Prostate gland (tissue), 2 donors: ENCODE measurements around the gene SCUBE1. TPM values are rescaled to one million over a fixed set of nuclear protein-coding genes. Genes with fewer than 3 reads are reported as not detected.

Source experiments
- DNase-seq: peaks from one replicate; pipeline ENCODE4 v3.0.0-alpha.2; 2019; ENCODE audit warnings: low spot score
- H3K27ac ChIP-seq, 2 donors: fragments of 200-600 bp; sonication (generic); 2 replicates each; pipeline ENCODE4 v1.5.1; 2017 to 2019
- H3K27me3 ChIP-seq: fragments of 200-600 bp; sonication (generic); replicated peaks from 2 replicates; pipeline ENCODE4 v1.5.1; 2019; ENCODE audit not compliant: insufficient read depth
- H3K36me3 ChIP-seq, 2 donors: fragments of 200-600 bp; sonication (generic); 1 replicate in 1 of 2; 2 replicates in 1 of 2; pipeline versions ENCODE4 v1.5.1 to v1.8.1; 2017 to 2019
- H3K4me1 ChIP-seq: fragments of 200-600 bp; sonication (generic); replicated peaks from 2 replicates; pipeline ENCODE4 v1.5.1; 2019
- H3K4me3 ChIP-seq, 2 donors: fragments of 200-600 bp; sonication (generic); 2 replicates each; pipeline ENCODE4 v1.5.1; 2017 to 2019
- H3K9me3 ChIP-seq: fragments of 200-600 bp; sonication (generic); 2 replicates; pipeline ENCODE4 v1.5.1; 2017
- CTCF ChIP-seq, 4 experiments: fragments of 200-600 bp in 2 of 4; fragments of 450-650 bp in 2 of 4; sonication (generic) in 2 of 4; IDR thresholded peaks; 1 replicate in 3 of 4; 2 replicates in 1 of 4; pipeline ENCODE4 v1.5.1; 2016 to 2019; ENCODE audit warnings: antibody characterized with exemption in 4 of 4, mild to moderate bottlenecking in 2 of 4, moderate library complexity in 2 of 4
- POLR2A ChIP-seq: fragments of 450-650 bp; IDR thresholded peaks from one replicate; pipeline ENCODE4 v1.6.1; 2016; ENCODE audit warnings: antibody characterized with exemption, mild to moderate bottlenecking
- POLR2AphosphoS5 ChIP-seq: sonication (generic); formaldehyde crosslinking; IDR thresholded peaks from one replicate; pipeline ENCODE4 v1.6.1; 2017; ENCODE audit warnings: antibody characterized with exemption
- WGBS: methylation state at CpG from one replicate; pipeline ENCODE4 v1.1.5; 2018; 5-methylcytosine and 5-hydroxymethylcytosine counted together
- intact Hi-C: fragments of 100-400 bp; cut with DNase I; formaldehyde crosslinking; loops from one replicate; pipeline ENCODE4 v1.14.2; 2022
- total RNA-seq, 2 donors: library from RNA; depleted of rRNA; stranded (reverse); fragments of >200 nt; gene quantifications; one replicate each; pipeline ENCODE4 v1.1.0, GENCODE V29; 2016

The SCUBE1 gene
- total RNA-seq, 2 donors from 2014 or later: 0.68 to 23.5 TPM

GRCh38 chr22:43300891-43301676 lies 42.1 kb downstream of the SCUBE1 start:
- Histone ChIP-seq H3K27ac (peak overlapping the region in 1 of 2 donors; percentile 33), H3K27me3 (no peaks in the 10 kb centered on the region), H3K4me3 (no peak overlapping the region), H3K4me1 (peaks cover 4% of the 10 kb centered on the region), H3K9me3 (no peaks in the 10 kb centered on the region), H3K36me3 (no peaks in the 10 kb centered on the region)
- intact Hi-C loops: no loop called here
- DNase-seq: peak; percentile 19
- TF ChIP-seq POLR2AphosphoS5 (peak; percentile 53), POLR2A (no peak)
- 56% methylated on average over 21 of the region's 21 CpGs for WGBS

- 95% methylated on average over 12 of the region's 12 CpGs for WGBS
- TF ChIP-seq CTCF (IDR thresholded peaks at IDR 0.05) (no peak), POLR2AphosphoS5 (no peak), POLR2A (no peak)
- no peak overlapping the region for H3K4me3 ChIP-seq
- no peaks in the 10 kb centered on the region for H3K27me3 ChIP-seq
- H3K27ac ChIP-seq: no peak overlapping the region
- no peaks in the 10 kb centered on the region for H3K9me3 ChIP-seq
- DNase-seq: no peak
- H3K36me3 ChIP-seq: no peaks in the 10 kb centered on the region
- intact Hi-C loops: no loop called here
- H3K4me1 ChIP-seq: peaks cover 4% of the 10 kb centered on the region
Observed at GRCh38 chr22:43299736-43300135, 43.4 kb downstream of the SCUBE1 start.

- no peak for TF ChIP-seq CTCF (IDR thresholded peaks at IDR 0.05)
- no peak for TF ChIP-seq POLR2A
- no peak for TF ChIP-seq POLR2AphosphoS5
- Histone ChIP-seq H3K27ac (peak overlapping the region; percentile 28 to 56), H3K4me1 (peaks cover 5% of the 10 kb centered on the region), H3K27me3 (no peaks in the 10 kb centered on the region), H3K9me3 (no peaks in the 10 kb centered on the region), H3K36me3 (no peaks in the 10 kb centered on the region), H3K4me3 (no peak overlapping the region)
- DNase-seq: no peak
- 69% methylated on average over 18 of the region's 18 CpGs for WGBS
- intact Hi-C loops: no loop called here
Observed at GRCh38 chr22:43298062-43298801, 44.9 kb downstream of the SCUBE1 start.

GRCh38 chr22:43297270-43298061 lies 45.7 kb downstream of the SCUBE1 start:
- peaks cover 12% of the 10 kb centered on the region for H3K4me1 ChIP-seq
- H3K4me3 ChIP-seq: no peak overlapping the region
- H3K27me3 ChIP-seq: no peaks in the 10 kb centered on the region
- H3K27ac ChIP-seq: peak overlapping the region; percentile 28 to 56
- no peaks in the 10 kb centered on the region for H3K9me3 ChIP-seq
- 56% methylated on average over 18 of the region's 18 CpGs for WGBS
- no peaks in the 10 kb centered on the region for H3K36me3 ChIP-seq
- peak; percentile 19 for DNase-seq
- TF ChIP-seq POLR2AphosphoS5: peak; percentile 17
- TF ChIP-seq CTCF (IDR thresholded peaks at IDR 0.05): no peak
- TF ChIP-seq POLR2A: no peak
- intact Hi-C loops: no loop called here
